Calu3 (cell line): Measurements from ENCODE around the gene ROPN1. TPM values are rescaled to one million over a fixed set of nuclear protein-coding genes. Genes with fewer than 3 reads are reported as not detected.

ENCODE experiments used
- BruUV-seq: library from RNA; stranded (reverse); fragments of 400-500 nt; replicated peaks from 2 replicates; lab custom pipeline; 2021; lab: Mats Ljungman, UMichigan
- CTCF ChIA-PET: fragments of 300-600 bp; sonication (Branson Sonifier 250); formaldehyde crosslinking; loops from one replicate; lab custom pipeline; 2022; ENCODE audit warnings: antibody characterized with exemption; lab: Charles Lee
- DNase-seq: peaks from one replicate; pipeline ENCODE4 v3.0.0; 2022
- H3K27ac Mint-ChIP-seq: one replicate; pipeline ENCODE4 v1.8.0; 2022; ENCODE audit warnings: mixed read lengths; ENCODE audit not compliant: unreplicated experiment
- H3K27me3 Mint-ChIP-seq: one replicate; pipeline ENCODE4 v1.8.0; 2022; ENCODE audit warnings: mixed read lengths; ENCODE audit not compliant: unreplicated experiment
- H3K36me3 Mint-ChIP-seq: one replicate; pipeline ENCODE4 v1.8.0; 2022; ENCODE audit warnings: mild to moderate bottlenecking, moderate library complexity, mixed read lengths; ENCODE audit not compliant: insufficient read depth, unreplicated experiment
- H3K4me1 Mint-ChIP-seq: one replicate; pipeline ENCODE4 v1.8.0; 2022; ENCODE audit warnings: mild to moderate bottlenecking, low read depth, mixed read lengths; ENCODE audit not compliant: unreplicated experiment
- H3K4me3 Mint-ChIP-seq: one replicate; pipeline ENCODE4 v1.8.0; 2022; ENCODE audit warnings: mild to moderate bottlenecking, low read depth, moderate library complexity, mixed read lengths; ENCODE audit not compliant: unreplicated experiment
- H3K9me3 Mint-ChIP-seq: one replicate; pipeline ENCODE4 v1.8.0; 2022; ENCODE audit warnings: low read depth, mixed read lengths; ENCODE audit not compliant: unreplicated experiment
- CTCF ChIP-seq: fragments of 200-600 bp; IDR thresholded peaks from one replicate; pipeline ENCODE4 v1.8.0; 2022; ENCODE audit warnings: antibody characterized with exemption; ENCODE audit not compliant: unreplicated experiment
- intact Hi-C: fragments of 100-400 bp; cut with micrococcal nuclease; formaldehyde crosslinking; loops from one replicate; pipeline ENCODE4 v1.10.0; 2022; ENCODE audit not compliant: unreplicated experiment
- total RNA-seq: library from RNA; stranded (reverse); gene quantifications from 2 replicates; pipeline ENCODE4 v1.2.3, GENCODE V29; 2022

ROPN1 gene
- total RNA-seq, 1 experiment from 2014 or later = not detected

GRCh38 chr3:123949641-123950040 lies 42.3 kb downstream of the ROPN1 start:
- DNase-seq = no peak
- Mint-ChIP-seq H3K4me1 (no peaks in the 10 kb centered on the region), H3K9me3 (no peaks in the 10 kb centered on the region), H3K4me3 (no peak overlapping the region), H3K27me3 (no peaks in the 10 kb centered on the region), H3K27ac (no peak overlapping the region), H3K36me3 (no peaks in the 10 kb centered on the region)
- CTCF ChIA-PET = no interaction called here
- no TSS peak for BruUV-seq
- intact Hi-C loops = no loop called here
- TF ChIP-seq CTCF = no peak

GRCh38 chr3:123948449-123948848 lies 43.5 kb downstream of the ROPN1 start:
- peaks cover 4% of the 10 kb centered on the region for H3K36me3 Mint-ChIP-seq
- no TSS peak for BruUV-seq
- H3K9me3 Mint-ChIP-seq = no peaks in the 10 kb centered on the region

GRCh38 chr3:123947482-123947881 lies 44.4 kb downstream of the ROPN1 start:
- Mint-ChIP-seq H3K9me3 (no peaks in the 10 kb centered on the region), H3K4me3 (no peak overlapping the region), H3K36me3 (peaks cover 4% of the 10 kb centered on the region), H3K4me1 (no peaks in the 10 kb centered on the region), H3K27me3 (no peaks in the 10 kb centered on the region), H3K27ac (no peak overlapping the region)
- TF ChIP-seq CTCF = no peak
- intact Hi-C loops = no loop called here
- BruUV-seq = no TSS peak
- CTCF ChIA-PET = no interaction called here
- no peak for DNase-seq

More at GRCh38 chr3:123948449-123948848, 43.5 kb downstream of the ROPN1 start:
- H3K4me1 Mint-ChIP-seq = no peaks in the 10 kb centered on the region
- no peak overlapping the region for H3K4me3 Mint-ChIP-seq
- CTCF ChIA-PET = no interaction called here
- no peaks in the 10 kb centered on the region for H3K27me3 Mint-ChIP-seq
- H3K27ac Mint-ChIP-seq = no peak overlapping the region
- DNase-seq = no peak
- TF ChIP-seq CTCF = no peak
- intact Hi-C loops = no loop called here

GRCh38 chr3:123941542-123941941 lies 50.4 kb downstream of the ROPN1 start:
- no peak overlapping the region for H3K4me3 Mint-ChIP-seq
- TF ChIP-seq CTCF = no peak
- peaks cover 4% of the 10 kb centered on the region for H3K36me3 Mint-ChIP-seq
- DNase-seq = no peak
- CTCF ChIA-PET = no interaction called here
- no peak overlapping the region for H3K27ac Mint-ChIP-seq
- intact Hi-C loops = no loop called here
- H3K4me1 Mint-ChIP-seq = no peaks in the 10 kb centered on the region
- no TSS peak for BruUV-seq
- no peaks in the 10 kb centered on the region for H3K27me3 Mint-ChIP-seq
- no peaks in the 10 kb centered on the region for H3K9me3 Mint-ChIP-seq
